ENCODE data around the gene SCLT1.

SCLT1 gene

GRCh38 chr4:129043523-129043922 is 49.8 kb downstream of the SCLT1 start:
- H3K4me3 ChIP-seq (ENCODE audit: low read depth, low read length), result no peak overlapping the region
- TF ChIP-seq CTCF (IDR thresholded peaks at IDR 0.05; ENCODE audit: borderline replicate concordance, insufficient read depth, low read depth, low read length), result no peak

GRCh38 chr4:129040471-129040870 is 52.9 kb downstream of the SCLT1 start:
- no peak overlapping the region for H3K4me3 ChIP-seq (ENCODE audit: low read depth, low read length)
- TF ChIP-seq CTCF (IDR thresholded peaks at IDR 0.05; ENCODE audit: borderline replicate concordance, insufficient read depth, low read depth, low read length), result no peak

- TF ChIP-seq CTCF (IDR thresholded peaks at IDR 0.05; ENCODE audit: borderline replicate concordance, insufficient read depth, low read depth, low read length), result no peak
- no peak overlapping the region for H3K4me3 ChIP-seq (ENCODE audit: low read depth, low read length)
These were observed 56.2 kb downstream of the SCLT1 start for GRCh38 chr4:129037093-129037492.

GRCh38 chr4:129014566-129015509 is 78.5 kb downstream of the SCLT1 start:
- TF ChIP-seq CTCF (IDR thresholded peaks at IDR 0.05; ENCODE audit: borderline replicate concordance, insufficient read depth, low read depth, low read length), result no peak
- no peak overlapping the region for H3K4me3 ChIP-seq (ENCODE audit: low read depth, low read length)

GRCh38 chr4:129008096-129008495 is 85.2 kb downstream of the SCLT1 start:
- H3K4me3 ChIP-seq (ENCODE audit: low read depth, low read length), result no peak overlapping the region
- TF ChIP-seq CTCF (IDR thresholded peaks at IDR 0.05; ENCODE audit: borderline replicate concordance, insufficient read depth, low read depth, low read length), result no peak

- no peak for TF ChIP-seq CTCF (IDR thresholded peaks at IDR 0.05; ENCODE audit: borderline replicate concordance, insufficient read depth, low read depth, low read length)
These were observed 106.4 kb downstream of the SCLT1 start for GRCh38 chr4:128986908-128987307.

GRCh38 chr4:128986019-128986418 is 107.3 kb downstream of the SCLT1 start:
- TF ChIP-seq CTCF (IDR thresholded peaks at IDR 0.05; ENCODE audit: borderline replicate concordance, insufficient read depth, low read depth, low read length), result no peak
- H3K4me3 ChIP-seq (ENCODE audit: low read depth, low read length), result no peak overlapping the region

More at GRCh38 chr4:128986908-128987307, 106.4 kb downstream of the SCLT1 start:
- H3K4me3 ChIP-seq (ENCODE audit: low read depth, low read length), result no peak overlapping the region

Data from GM12875 (cell line).